PC-3 (cell line): ENCODE results near the gene MCOLN2. TPM values are rescaled to one million over a fixed set of nuclear protein-coding genes. Genes with fewer than 3 reads are reported as not detected.

Source experiments
- ATAC-seq: fragments of 200-7000 bp; cut with Tn5 transposase; 2 replicates; pipeline ENCODE4 v1.9.1; 2020; ENCODE audit warnings: mild to moderate bottlenecking, moderate library complexity
- BruUV-seq: library from RNA; stranded (reverse); fragments of 400-500 nt; replicated peaks from 2 replicates; lab custom pipeline; 2021; lab: Mats Ljungman, UMichigan
- CTCF ChIA-PET: fragments of 300-600 bp; sonication (Branson Sonifier 250); formaldehyde crosslinking; loops from one replicate; lab custom pipeline; 2022; ENCODE audit warnings: antibody characterized with exemption; lab: Charles Lee
- POLR2A ChIA-PET: fragments of 300-600 bp; sonication (Branson Sonifier 250); formaldehyde crosslinking; loops from one replicate; lab custom pipeline; 2022; ENCODE audit warnings: antibody characterized with exemption; ENCODE audit not compliant: unreplicated experiment; lab: Charles Lee
- DNase-seq: peaks from one replicate; pipeline ENCODE4 v3.0.0-alpha.2; 2015
- H2AFZ ChIP-seq: fragments of 300-600 bp; sonication (generic); 2 replicates; pipeline ENCODE4 v1.6.0; 2016; ENCODE audit warnings: antibody characterized with exemption, low read length
- H3F3A ChIP-seq: fragments of 300-600 bp; sonication (generic); one replicate; pipeline ENCODE4 v1.6.0; 2017; ENCODE audit warnings: antibody characterized with exemption, low read length, control low read depth, mild to moderate bottlenecking; ENCODE audit not compliant: unreplicated experiment
- H3K27ac ChIP-seq: fragments of 300-600 bp; sonication (generic); 2 replicates; pipeline ENCODE4 v1.5.1; 2016; ENCODE audit warnings: mild to moderate bottlenecking, low read length
- H3K27me3 ChIP-seq: fragments of 300-600 bp; sonication (generic); 2 replicates; pipeline ENCODE4 v1.6.1; 2016; ENCODE audit warnings: low read length, mixed read lengths
- H3K36me3 ChIP-seq: fragments of 300-600 bp; sonication (generic); 2 replicates; pipeline ENCODE4 v1.6.1; 2016; ENCODE audit warnings: low read depth, mixed run types, low read length, mixed read lengths
- H3K4me1 ChIP-seq: fragments of 300-600 bp; sonication (generic); 2 replicates; pipeline ENCODE4 v1.5.1; 2016; ENCODE audit warnings: low read length; ENCODE audit not compliant: insufficient read depth
- H3K4me2 ChIP-seq: fragments of 300-600 bp; sonication (generic); 2 replicates; pipeline ENCODE4 v1.6.0; 2016; ENCODE audit warnings: low read length
- H3K4me3 ChIP-seq: fragments of 300-600 bp; sonication (generic); 2 replicates; pipeline ENCODE4 v1.5.1; 2016; ENCODE audit warnings: mild to moderate bottlenecking, low read length, mixed read lengths
- H3K79me2 ChIP-seq: fragments of 300-600 bp; sonication (generic); 2 replicates; pipeline ENCODE4 v1.6.1; 2017; ENCODE audit warnings: low read length, mixed read lengths
- H3K9ac ChIP-seq: fragments of 300-600 bp; sonication (generic); 2 replicates; pipeline ENCODE4 v1.6.0; 2016; ENCODE audit warnings: mild to moderate bottlenecking, low read length
- H3K9me2 ChIP-seq: fragments of 300-600 bp; sonication (generic); replicated peaks from 2 replicates; pipeline ENCODE4 v1.6.1; 2016; ENCODE audit warnings: mixed run types, low read length, mixed read lengths
- H3K9me3 ChIP-seq: fragments of 300-600 bp; sonication (generic); 2 replicates; pipeline ENCODE4 v1.6.1; 2016; ENCODE audit warnings: low read length, mixed read lengths
- H4K20me1 ChIP-seq: fragments of 300-600 bp; sonication (generic); 2 replicates; pipeline ENCODE4 v1.6.1; 2016; ENCODE audit warnings: low read length, mixed read lengths
- CTCF ChIP-seq: fragments of 300-600 bp; sonication (generic); conservative IDR thresholded peaks from 2 replicates; pipeline ENCODE4 v1.5.1; 2017; ENCODE audit warnings: antibody characterized with exemption, low read depth, mild to moderate bottlenecking, low read length
- EZH2 ChIP-seq: fragments of 300-600 bp; sonication (generic); IDR thresholded peaks from one replicate; pipeline ENCODE4 v1.6.1; 2017; ENCODE audit warnings: antibody characterized with exemption, mild to moderate bottlenecking, low read length; ENCODE audit not compliant: unreplicated experiment
- EZH2phosphoT487 ChIP-seq: fragments of 300-600 bp; sonication (generic); IDR thresholded peaks from 2 replicates; pipeline ENCODE4 v1.6.1; 2018; ENCODE audit warnings: mild to moderate bottlenecking, antibody characterized with exemption, low read length, borderline replicate concordance
- intact Hi-C: fragments of 100-400 bp; cut with micrococcal nuclease; formaldehyde crosslinking; loops from 2 replicates; pipeline ENCODE4 v1.9.0; 2023
- total RNA-seq: library from RNA; depleted of rRNA; stranded (reverse); fragments of >200 nt; gene quantifications from 2 replicates; pipeline ENCODE4 v1.2.3, GENCODE V29; 2014

MCOLN2 gene
- total RNA-seq, 1 experiment from 2014 or later, result 24.6 TPM

- Histone ChIP-seq H3F3A (no peaks in the 10 kb centered on the region), H3K27me3 (no peaks in the 10 kb centered on the region), H3K79me2 (no peaks in the 10 kb centered on the region), H3K9me2 (no peaks in the 10 kb centered on the region), H4K20me1 (no peaks in the 10 kb centered on the region), H3K4me3 (no peak overlapping the region), H3K4me1 (no peaks in the 10 kb centered on the region), H3K9ac (no peak overlapping the region), H2AFZ (no peak overlapping the region), H3K4me2 (no peak overlapping the region), H3K36me3 (no peaks in the 10 kb centered on the region), H3K9me3 (no peaks in the 10 kb centered on the region), H3K27ac (no peak overlapping the region)
- BruUV-seq, result no TSS peak
- ChIA-PET CTCF (no interaction called here), POLR2A (no interaction called here)
- no peak for ATAC-seq
- TF ChIP-seq EZH2phosphoT487 (no peak), CTCF (no peak), EZH2 (no peak)
- DNase-seq, result no peak
- intact Hi-C loops, result no loop called here
Observed at GRCh38 chr1:84982395-84982794, 14.5 kb downstream of the MCOLN2 start.

DNA sequence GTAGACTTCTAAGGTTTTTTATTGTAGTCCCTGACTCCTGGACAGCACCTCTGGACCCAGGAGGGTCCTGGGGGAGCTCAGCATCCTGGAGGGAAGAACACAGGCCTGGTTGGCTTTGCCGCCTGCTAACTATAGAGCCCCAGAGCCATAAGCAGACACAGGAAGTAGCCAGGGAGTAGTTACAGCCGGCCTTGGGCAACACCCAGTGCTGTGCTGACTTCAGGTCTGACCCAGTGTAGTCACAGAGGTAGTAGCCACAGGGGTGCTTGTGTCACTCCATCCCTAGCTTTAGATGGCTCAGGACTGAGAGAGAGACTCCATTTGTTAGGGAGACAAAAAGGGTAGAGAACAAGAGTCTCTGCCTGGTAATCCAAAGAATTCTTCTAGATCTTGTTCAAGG, 21.9 kb downstream of the MCOLN2 start:
- H3K36me3 ChIP-seq, result no peaks in the 10 kb centered on the region
- H4K20me1 ChIP-seq, result no peaks in the 10 kb centered on the region
- no peaks in the 10 kb centered on the region for H3F3A ChIP-seq
- H3K27me3 ChIP-seq, result no peaks in the 10 kb centered on the region
- POLR2A ChIA-PET, result no interaction called here
- no peaks in the 10 kb centered on the region for H3K9me2 ChIP-seq
- no peak overlapping the region for H2AFZ ChIP-seq
- DNase-seq (no peak), ATAC-seq (no peak)
- intact Hi-C loops, result no loop called here
- no peaks in the 10 kb centered on the region for H3K4me1 ChIP-seq
- H3K9ac ChIP-seq, result no peak overlapping the region
- no peak overlapping the region for H3K4me2 ChIP-seq
- no peak overlapping the region for H3K4me3 ChIP-seq
- no peaks in the 10 kb centered on the region for H3K79me2 ChIP-seq
- TF ChIP-seq EZH2, result no peak
- TF ChIP-seq CTCF, result no peak
- TF ChIP-seq EZH2phosphoT487, result no peak
- H3K27ac ChIP-seq, result no peak overlapping the region
- no peaks in the 10 kb centered on the region for H3K9me3 ChIP-seq
- BruUV-seq, result no TSS peak
- CTCF ChIA-PET, result no interaction called here

GRCh38 chr1:84973498-84974334, 23.2 kb downstream of the MCOLN2 start:
- no peak overlapping the region for H2AFZ ChIP-seq

More at GRCh38 chr1:84973498-84974334, 23.2 kb downstream of the MCOLN2 start:
- Histone ChIP-seq H3K4me3 (no peak overlapping the region), H3K4me1 (no peaks in the 10 kb centered on the region), H3F3A (no peaks in the 10 kb centered on the region), H3K9me3 (no peaks in the 10 kb centered on the region), H3K9me2 (no peaks in the 10 kb centered on the region), H3K79me2 (no peaks in the 10 kb centered on the region), H3K27me3 (no peaks in the 10 kb centered on the region), H3K9ac (no peak overlapping the region), H3K27ac (no peak overlapping the region), H3K36me3 (no peaks in the 10 kb centered on the region), H4K20me1 (no peaks in the 10 kb centered on the region), H3K4me2 (no peak overlapping the region)
- ChIA-PET CTCF (no interaction called here), POLR2A (no interaction called here)
- DNase-seq (no peak), ATAC-seq (no peak)
- no TSS peak for BruUV-seq
- intact Hi-C loops, result no loop called here
- TF ChIP-seq EZH2 (no peak), EZH2phosphoT487 (no peak), CTCF (no peak)
